Stimulated activated CD4-positive, alpha-beta T cell treated with anti-CD3 and anti-CD28 coated beads, TNF-alpha, amount 100 ng/mL, for 4 hours (primary cell): Measurements from ENCODE around the gene PCLO.
"Not testable (repeated sequence)": the region's sequence is repeated elsewhere in the genome, so short reads cannot be mapped to it uniquely, and the experiment has no call there.

ENCODE experiments used
- DNase-seq, 3 experiments: peaks; one replicate each; pipeline ENCODE4 v3.0.0-alpha.2; 2020; ENCODE audit warnings: low read depth in 3 of 3

Gene PCLO

DNA sequence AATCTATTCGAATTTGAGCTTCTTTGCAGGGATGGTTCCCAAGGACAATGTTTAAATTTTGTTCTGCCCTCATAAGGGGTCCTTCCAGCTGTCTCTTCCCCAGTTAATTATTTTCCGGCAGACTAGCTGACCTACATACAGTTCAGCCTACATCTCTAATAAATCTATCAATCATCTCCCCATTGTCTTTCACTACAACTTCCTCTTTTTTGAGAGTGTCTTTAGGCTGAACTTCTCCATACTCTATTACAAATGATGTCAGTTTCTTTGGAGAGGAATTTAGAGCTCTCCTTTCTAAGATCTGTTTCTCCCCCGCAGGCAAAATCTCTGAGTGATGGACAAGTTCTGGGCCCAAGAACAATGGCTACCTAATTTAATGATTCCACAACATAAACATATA, 122.2 kb downstream of the PCLO start:
- DNase-seq: no peak

- no peak for DNase-seq
These were observed 123.9 kb downstream of the PCLO start for GRCh38 chr7:83038787-83039186.

DNA sequence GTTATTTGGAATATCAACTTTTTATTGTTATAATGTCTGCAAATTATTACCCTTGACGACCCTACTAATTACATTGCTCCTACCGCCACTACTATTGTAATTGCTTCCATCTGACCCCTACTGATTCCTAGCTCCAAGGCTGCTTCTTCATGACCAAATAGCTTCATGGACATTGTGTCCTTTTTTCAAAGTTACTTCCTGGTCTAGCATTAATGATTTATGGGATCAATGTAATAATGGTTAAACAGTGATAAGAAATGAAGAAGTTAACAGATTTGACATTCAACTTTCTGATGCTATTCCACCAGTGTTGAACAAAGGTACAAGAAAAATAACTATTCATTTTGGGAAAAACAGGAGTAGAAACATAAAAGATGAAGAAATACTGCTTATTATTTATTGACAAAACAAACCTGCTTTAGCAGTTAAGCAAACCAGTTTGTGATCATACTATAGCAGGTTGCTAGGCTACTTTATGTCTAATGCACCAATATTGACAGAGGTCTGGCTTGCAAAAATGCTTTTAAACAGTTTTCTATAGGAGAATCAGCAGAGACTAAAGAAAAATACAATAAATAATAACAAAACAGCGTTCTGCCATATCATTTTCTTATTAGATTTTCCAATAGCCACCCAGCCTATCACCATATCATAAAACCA, 125.8 kb downstream of the PCLO start:
- DNase-seq: no peak

DNA sequence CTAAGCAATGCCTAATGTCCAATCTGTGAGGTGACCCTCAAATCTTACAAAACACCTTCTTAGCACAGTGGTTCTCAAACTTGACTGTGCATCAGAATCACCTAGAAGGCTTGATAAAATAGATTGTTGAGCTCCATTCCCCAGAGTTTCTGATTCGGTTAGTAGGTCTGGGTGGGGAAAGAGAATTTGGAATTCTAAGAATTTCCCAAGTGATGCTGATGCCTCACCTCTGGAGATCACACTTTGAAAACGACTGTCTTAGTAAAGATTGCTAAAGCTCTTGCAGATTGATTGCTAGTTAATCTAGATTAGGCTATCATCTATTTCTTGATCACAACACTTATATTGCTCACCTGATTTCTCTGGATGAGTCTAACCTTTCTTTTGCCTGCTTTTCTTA, 126.6 kb downstream of the PCLO start:
- no peak for DNase-seq

- no peak for DNase-seq
These were observed 130.5 kb downstream of the PCLO start for GRCh38 chr7:83032195-83032594.

DNA sequence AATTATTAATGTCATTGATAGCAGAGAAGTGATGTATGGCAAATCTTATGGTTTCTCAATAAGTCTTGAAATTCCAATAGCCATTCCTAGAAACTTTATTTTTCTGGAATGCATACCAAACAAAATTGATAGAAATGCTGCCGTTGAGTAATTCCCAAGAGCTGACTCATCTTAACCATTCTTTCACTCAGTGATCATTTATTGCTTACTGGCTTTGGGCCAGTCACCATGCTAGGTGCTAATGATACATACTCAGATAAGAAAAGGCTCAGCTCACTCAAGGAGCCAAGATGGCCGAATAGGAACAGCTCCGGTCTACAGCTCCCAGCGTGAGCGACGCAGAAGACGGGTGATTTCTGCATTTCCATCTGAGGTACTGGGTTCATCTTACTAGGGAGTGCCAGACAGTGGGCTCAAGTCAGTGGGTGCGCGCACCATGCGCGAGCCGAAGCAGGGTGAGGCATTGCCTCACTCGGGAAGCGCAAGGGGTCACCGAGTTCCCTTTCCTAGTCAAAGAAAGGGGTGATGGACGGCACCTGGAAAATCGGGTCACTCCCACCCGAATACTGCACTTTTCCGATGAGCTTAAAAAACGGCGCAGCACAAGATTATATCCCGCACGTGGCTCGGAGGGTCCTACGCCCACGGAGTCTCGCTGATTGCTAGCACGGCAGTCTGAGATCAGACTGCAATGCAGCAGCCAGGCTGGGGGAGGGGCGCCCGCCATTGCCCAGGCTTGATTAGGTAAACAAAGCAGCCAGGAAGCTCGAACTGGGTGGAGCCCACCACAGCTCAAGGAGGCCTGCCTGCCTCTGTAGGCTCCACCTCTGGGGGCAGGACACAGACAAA, 138.6 kb downstream of the PCLO start:
- DNase-seq: not testable (repeated sequence)

DNA sequence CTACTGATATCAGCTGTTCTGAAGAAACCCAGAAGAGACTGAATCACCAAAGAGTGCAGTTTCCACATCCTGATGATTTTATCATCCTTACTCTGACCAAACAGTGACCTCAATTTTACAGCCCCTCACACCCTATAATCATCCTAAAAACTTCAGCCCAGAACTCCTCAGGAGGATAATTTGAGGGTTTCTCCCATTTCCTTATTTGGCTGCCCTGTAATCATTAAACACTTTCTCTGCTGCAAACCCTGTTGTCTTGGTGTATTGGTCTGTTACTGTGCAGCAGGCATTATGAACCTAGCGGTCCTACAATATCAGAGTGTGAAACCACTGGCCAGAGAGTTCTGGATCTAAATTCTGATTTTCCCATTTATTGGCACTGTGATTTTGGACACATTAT, 141.7 kb downstream of the PCLO start:
- no peak for DNase-seq

DNA sequence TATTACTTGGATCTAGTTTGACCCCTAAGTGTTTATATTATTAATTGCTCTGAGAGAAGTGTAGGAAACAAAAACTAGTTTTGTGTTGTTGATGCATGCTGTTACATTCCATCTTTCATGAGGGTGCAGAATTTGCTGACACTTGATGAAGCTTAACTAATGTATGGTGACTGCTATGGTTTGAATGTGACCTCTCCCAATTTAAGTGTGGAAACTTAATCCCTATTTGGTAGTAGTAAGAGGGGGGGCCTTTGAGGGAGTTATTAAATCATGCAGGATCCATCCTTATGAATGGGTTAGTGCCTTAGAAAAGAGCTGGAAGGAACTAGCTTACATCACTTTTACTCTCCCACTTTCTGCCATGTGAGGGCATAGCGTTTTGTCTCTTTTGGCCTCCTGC, 142.5 kb downstream of the PCLO start:
- no peak for DNase-seq

DNA sequence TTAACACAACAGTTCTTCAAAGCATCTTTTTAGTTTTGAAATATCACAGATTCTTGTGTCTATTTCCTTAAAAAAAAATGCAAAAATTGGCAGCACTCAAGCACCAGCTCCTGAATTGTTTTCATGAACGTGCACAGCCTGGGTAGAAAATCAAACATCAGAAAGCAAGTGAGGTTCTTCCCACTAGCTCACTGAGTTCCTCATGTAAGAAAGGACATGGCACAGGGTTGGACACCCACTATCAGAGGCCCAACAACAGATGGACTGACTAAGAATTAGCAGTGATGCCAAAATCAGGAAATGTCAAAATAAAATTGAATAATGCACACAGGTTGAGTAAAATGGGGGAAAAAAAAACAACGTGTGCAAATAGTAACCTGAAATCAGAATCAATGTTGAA, 146.8 kb downstream of the PCLO start:
- no peak for DNase-seq

DNA sequence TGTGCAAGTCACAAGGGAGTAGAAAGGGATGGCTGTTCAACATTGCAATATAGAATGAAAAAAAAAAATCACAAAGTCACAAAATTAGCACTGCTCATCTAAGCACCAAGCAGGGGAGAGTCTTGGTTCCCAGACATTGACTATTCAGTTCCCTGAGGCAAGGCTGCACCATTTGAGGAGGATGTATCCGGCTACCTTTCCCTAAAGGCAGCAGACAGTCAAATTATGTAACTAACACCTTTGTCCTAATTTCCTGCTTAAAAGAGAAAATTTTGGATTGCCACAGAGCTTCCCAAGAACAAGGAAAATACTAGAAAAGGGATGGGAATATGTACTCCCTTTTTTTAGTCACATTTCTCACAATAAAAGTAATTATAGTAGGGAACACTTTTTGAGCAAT, 148.1 kb downstream of the PCLO start:
- DNase-seq: no peak

DNA sequence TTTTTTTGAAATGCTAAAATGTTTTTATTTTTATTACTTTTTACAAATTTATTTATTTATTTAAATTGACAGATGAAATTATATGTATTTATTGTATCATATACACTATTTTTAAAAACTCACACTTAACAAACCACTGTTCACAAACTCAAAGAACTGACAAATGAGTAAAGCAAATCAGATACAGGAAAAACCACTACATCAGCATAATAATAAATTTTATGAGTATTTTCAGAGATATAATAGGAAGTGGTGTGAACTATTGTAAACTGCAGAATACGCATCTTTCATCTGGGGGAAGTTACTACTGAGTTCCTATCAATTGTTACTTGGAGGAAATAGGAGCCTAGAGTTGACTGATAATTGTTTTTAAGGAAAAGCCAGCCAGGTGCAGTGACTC, 150.7 kb downstream of the PCLO start:
- no peak for DNase-seq

DNA sequence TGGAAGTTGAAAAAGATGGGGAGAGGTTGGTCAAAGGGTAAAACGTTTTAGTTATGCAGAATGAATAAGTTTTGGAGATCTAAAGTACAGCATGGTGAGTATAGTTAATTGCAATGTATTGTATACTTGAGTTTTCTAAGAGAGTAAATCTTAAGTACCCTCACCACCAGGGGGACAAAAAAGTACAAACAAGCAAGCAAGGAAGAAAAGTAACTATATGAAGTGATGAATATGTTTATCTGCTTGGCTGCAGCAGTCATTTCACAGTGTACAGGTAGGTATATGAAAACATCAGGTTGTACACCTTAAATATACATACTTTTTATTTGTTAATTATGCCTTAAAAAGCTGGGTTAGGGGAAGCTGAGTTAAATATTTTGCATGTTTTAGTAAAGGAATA, 157.3 kb downstream of the PCLO start:
- DNase-seq: no peak

GRCh38 chr7:83001362-83002040, 161.2 kb downstream of the PCLO start:
- no peak for DNase-seq

- DNase-seq: no peak
These were observed 164.2 kb downstream of the PCLO start for GRCh38 chr7:82998436-82998835.

GRCh38 chr7:82985144-82985802, 177.4 kb downstream of the PCLO start:
- DNase-seq: no peak

- no peak for DNase-seq
These were observed 182.4 kb downstream of the PCLO start for GRCh38 chr7:82980130-82980788.

GRCh38 chr7:82975811-82976468, 186.7 kb downstream of the PCLO start:
- DNase-seq: no peak

- no peak for DNase-seq
These were observed 190.5 kb downstream of the PCLO start for GRCh38 chr7:82972135-82972534.

- no peak for DNase-seq
These were observed 197.3 kb downstream of the PCLO start for GRCh38 chr7:82965088-82966036.
